Body of pancreas (tissue), 4 donors: ENCODE results near the gene PRAF2. TPM values are rescaled to one million over a fixed set of nuclear protein-coding genes. Genes with fewer than 3 reads are reported as not detected.

Experiments
- ATAC-seq: fragments of 150-250 bp; one replicate; pipeline ENCODE4 v1.9.1; 2016
- DNase-seq, 4 donors: peaks; one replicate each; pipeline ENCODE4 v3.0.0-alpha.2; 2019
- H3K27ac ChIP-seq, 4 donors: fragments of 200-600 bp; sonication (generic); 1 replicate in 3 of 4; 2 replicates in 1 of 4; pipeline versions ENCODE4 v1.5.1 to v1.6.1; 2016 to 2019; ENCODE audit warnings: mild to moderate bottlenecking in 1 of 4, mixed read lengths in 1 of 4, moderate library complexity in 1 of 4
- H3K27me3 ChIP-seq, 2 donors: fragments of 200-600 bp; sonication (generic); one replicate each; pipeline ENCODE4 v1.6.0; 2016; ENCODE audit warnings: mild to moderate bottlenecking in 1 of 2
- H3K36me3 ChIP-seq, 2 donors: fragments of 200-600 bp; sonication (generic); replicated peaks in 1 of 2; 2 replicates each; pipeline ENCODE4 v1.5.1; 2016; ENCODE audit warnings: low read depth in 2 of 2; ENCODE audit not compliant: insufficient read depth in 1 of 2
- H3K4me1 ChIP-seq: fragments of 200-600 bp; sonication (generic); one replicate; pipeline ENCODE4 v1.6.0; 2016
- H3K4me3 ChIP-seq, 2 donors: fragments of 200-600 bp; sonication (generic); 1 replicate in 1 of 2; 2 replicates in 1 of 2; pipeline ENCODE4 v1.5.1; 2016 to 2019
- H3K9me3 ChIP-seq, 3 donors: fragments of 200-600 bp; sonication (generic); 1 replicate in 2 of 3; 2 replicates in 1 of 3; pipeline ENCODE4 v1.5.1; 2016
- CTCF ChIP-seq, 7 experiments: fragments of 450-650 bp in 4 of 7; fragments of 200-600 bp in 3 of 7; sonication (generic) in 3 of 7; IDR thresholded peaks; one replicate each; pipeline ENCODE4 v1.5.1; 2016 to 2019; ENCODE audit warnings: antibody characterized with exemption in 7 of 7
- POLR2A ChIP-seq, 3 donors: fragments of 450-650 bp; IDR thresholded peaks; one replicate each; pipeline ENCODE4 v1.6.1; 2016; ENCODE audit warnings: antibody characterized with exemption in 3 of 3, mild to moderate bottlenecking in 2 of 3
- WGBS, 2 donors: methylation state at CpG; one replicate each; pipeline ENCODE4 v1.1.5; 2017; 5-methylcytosine and 5-hydroxymethylcytosine counted together
- intact Hi-C: fragments of 100-400 bp; cut with DNase I; formaldehyde crosslinking; loops from one replicate; pipeline ENCODE4 v1.15.1; 2023
- total RNA-seq, 2 donors: library from RNA; depleted of rRNA; stranded (reverse); fragments of >200 nt; gene quantifications; one replicate each; pipeline ENCODE4 v1.1.0, GENCODE V29; 2016

The PRAF2 gene
- total RNA-seq, 2 donors from 2014 or later: 5.4 to 10.9 TPM

GRCh38 chrX:49082271-49082871 lies 8.6 kb upstream of the PRAF2 start:
- DNase-seq: no peak
- H3K27me3 ChIP-seq: no peaks in the 10 kb centered on the region
- 63 to 81% methylated on average over 4 of the region's 4 CpGs for WGBS, 2 donors
- intact Hi-C loops: no loop called here
- no peak for ATAC-seq
- H3K4me3 ChIP-seq: no peak overlapping the region
- TF ChIP-seq CTCF (IDR thresholded peaks at IDR 0.05): no peak
- TF ChIP-seq POLR2A (IDR thresholded peaks at IDR 0.05): no peak
- H3K36me3 ChIP-seq: no peaks in the 10 kb centered on the region
- no peaks in the 10 kb centered on the region for H3K9me3 ChIP-seq
- H3K27ac ChIP-seq: no peak overlapping the region
- H3K4me1 ChIP-seq: peaks cover 10% of the 10 kb centered on the region

GRCh38 chrX:49079489-49080428 lies 6.0 kb upstream of the PRAF2 start, which contains the start of gene WDR45:
WDR45 (minus strand) TSS chrX:49079887; CDS start chrX:49078095, 1,792 bp downstream.
- ATAC-seq: peak; percentile 91
- 0% methylated on average over 6 to 31 of the region's 55 CpGs for WGBS, 2 donors

GRCh38 chrX:49077941-49078340 lies 4.1 kb upstream of the PRAF2 start:
- DNase-seq (no peak), ATAC-seq (no peak)
- WGBS, 2 donors: 93% methylated on average over 5 of the region's 5 CpGs; no CpG with 5 or more reads in 1 of the 2 donors
- H3K4me3 ChIP-seq: no peak overlapping the region
- H3K27me3 ChIP-seq: no peaks in the 10 kb centered on the region
- H3K4me1 ChIP-seq: peaks cover 15% of the 10 kb centered on the region
- TF ChIP-seq CTCF (IDR thresholded peaks at IDR 0.05) (no peak), POLR2A (IDR thresholded peaks at IDR 0.05) (no peak)
- intact Hi-C loops: no loop called here
- H3K36me3 ChIP-seq: peaks cover 0 to 1% of the 10 kb centered on the region in 2 donors
- H3K27ac ChIP-seq: no peak overlapping the region
- no peaks in the 10 kb centered on the region for H3K9me3 ChIP-seq

More at GRCh38 chrX:49079489-49080428, 6.0 kb upstream of the PRAF2 start, which contains the start of gene WDR45:
- TF ChIP-seq CTCF (IDR thresholded peaks at IDR 0.05) (no peak), POLR2A (IDR thresholded peaks at IDR 0.05) (peak; percentile 40 to 76 (median 75))
- Histone ChIP-seq H3K4me3 (peak within 1 kb of the TSS; percentile 32 to 41), H3K36me3 (peaks cover 0 to 1% of the 10 kb centered on the region in 2 donors), H3K27me3 (no peaks in the 10 kb centered on the region), H3K4me1 (peaks cover 10% of the 10 kb centered on the region), H3K9me3 (no peaks in the 10 kb centered on the region), H3K27ac (peak within 1 kb of the TSS; percentile 81 to 95 (median 88))
- DNase-seq: peak; percentile 71 to 77 (median 72)
- intact Hi-C loops: no loop called here

- H3K27ac ChIP-seq: no peak overlapping the region
- H3K4me3 ChIP-seq: no peak overlapping the region
- ATAC-seq (no peak), DNase-seq (no peak)
- peaks cover 0 to 1% of the 10 kb centered on the region in 2 donors for H3K36me3 ChIP-seq
- no peaks in the 10 kb centered on the region for H3K9me3 ChIP-seq
- H3K27me3 ChIP-seq: no peaks in the 10 kb centered on the region
- intact Hi-C loops: no loop called here
- TF ChIP-seq CTCF (IDR thresholded peaks at IDR 0.05): no peak
- 88 to 92% methylated on average over 9 to 12 of the region's 13 CpGs for WGBS, 2 donors
- peaks cover 18% of the 10 kb centered on the region for H3K4me1 ChIP-seq
Measured at GRCh38 chrX:49075347-49075746, 1.5 kb upstream of the PRAF2 start.
